B cell (primary cell): ENCODE data around the gene PHEX. TPM values are rescaled to one million over a fixed set of nuclear protein-coding genes. Genes with fewer than 3 reads are reported as not detected.

ENCODE experiments used
- ATAC-seq: fragments of 200-7000 bp; cut with Tn5 transposase; one replicate; pipeline ENCODE4 v1.10.0; 2021; ENCODE audit warnings: low read depth, mild to moderate bottlenecking, moderate number of reproducible peaks, moderate library complexity
- CTCF ChIA-PET: fragments of 350-600 bp; sonication (Branson Sonifier 250); formaldehyde crosslinking; loops from one replicate; lab custom pipeline; 2021; ENCODE audit warnings: antibody characterized with exemption, inconsistent platforms; lab: Charles Lee
- POLR2A ChIA-PET: fragments of 350-600 bp; sonication (Branson Sonifier 250); formaldehyde crosslinking; loops from one replicate; lab custom pipeline; 2021; ENCODE audit warnings: antibody characterized with exemption; lab: Charles Lee
- DNase-seq: peaks from one replicate; pipeline ENCODE4 v3.0.0; 2013
- H2AFZ ChIP-seq: 2 replicates; pipeline ENCODE4 v1.6.1; 2012; ENCODE audit warnings: mild to moderate bottlenecking, low read depth, low read length; ENCODE audit not compliant: insufficient read depth, poor library complexity, severe bottlenecking
- H3K27ac ChIP-seq, 2 donors: 1 replicate in 1 of 2; 2 replicates in 1 of 2; pipeline ENCODE4 v1.5.1; 2012 to 2013; ENCODE audit warnings: low read length in 2 of 2, mild to moderate bottlenecking in 2 of 2, moderate library complexity in 1 of 2
- H3K27me3 ChIP-seq, 4 experiments: fragments of 200-600 bp in 1 of 4; sonication (generic) in 1 of 4; replicated peaks in 1 of 4; 1 replicate in 2 of 4; 2 replicates in 2 of 4; pipeline versions ENCODE4 v1.6.1 to v1.7.0; 2013 to 2016; ENCODE audit warnings: low read length in 3 of 4, mild to moderate bottlenecking in 2 of 4, mixed read lengths in 1 of 4, moderate library complexity in 1 of 4; ENCODE audit not compliant: insufficient read depth in 4 of 4, control insufficient read depth in 3 of 4; ENCODE audit errors: control extremely low read depth in 1 of 4
- H3K36me3 ChIP-seq, 2 experiments: replicated peaks in 1 of 2; 1 replicate in 1 of 2; 2 replicates in 1 of 2; pipeline versions ENCODE4 v1.6.1 to v1.7.1; 2013; ENCODE audit warnings: low read length in 1 of 2; ENCODE audit not compliant: insufficient read depth in 2 of 2, control insufficient read depth in 1 of 2; ENCODE audit errors: control extremely low read depth in 1 of 2, extremely low read depth in 1 of 2
- H3K4me1 ChIP-seq, 2 donors: fragments of 200-600 bp in 1 of 2; sonication (generic) in 1 of 2; 1 replicate in 1 of 2; 2 replicates in 1 of 2; pipeline versions ENCODE4 v1.5.1 to v1.6.1; 2013 to 2017; ENCODE audit warnings: low read length in 2 of 2; ENCODE audit not compliant: control insufficient read depth in 2 of 2, insufficient read depth in 2 of 2
- H3K4me2 ChIP-seq: replicated peaks from 2 replicates; pipeline ENCODE3; 2012; ENCODE audit warnings: mild to moderate bottlenecking, low read depth, low read length; ENCODE audit not compliant: poor library complexity, severe bottlenecking
- H3K4me3 ChIP-seq, 5 experiments: fragments of 200-600 bp in 1 of 5; sonication (generic) in 1 of 5; 1 replicate in 3 of 5; 2 replicates in 2 of 5; pipeline versions ENCODE4 v1.5.1 to v1.7.0; 2011 to 2016; ENCODE audit warnings: low read length in 4 of 5, mild to moderate bottlenecking in 4 of 5, low read depth in 2 of 5, control low read depth in 1 of 5, moderate library complexity in 1 of 5; ENCODE audit not compliant: insufficient read depth in 1 of 5; ENCODE audit errors: control extremely low read depth in 1 of 5, extremely low read depth in 1 of 5
- H3K79me2 ChIP-seq: fragments of 200-600 bp; sonication (generic); one replicate; pipeline ENCODE4 v1.6.0; 2016; ENCODE audit warnings: low read length; ENCODE audit not compliant: control insufficient read depth, insufficient read depth
- H3K9ac ChIP-seq: fragments of 200-600 bp; sonication (generic); 2 replicates; pipeline ENCODE4 v1.6.1; 2017; ENCODE audit warnings: mild to moderate bottlenecking, low read length, moderate library complexity
- H3K9me3 ChIP-seq, 3 donors: one replicate each; pipeline versions ENCODE4 v1.6.1 to v1.7.1; 2013; ENCODE audit warnings: low read length in 2 of 3; ENCODE audit not compliant: control insufficient read depth in 2 of 3, insufficient read depth in 1 of 3; ENCODE audit errors: control extremely low read depth in 1 of 3
- H4K20me1 ChIP-seq: 2 replicates; pipeline ENCODE4 v1.6.0; 2012; ENCODE audit warnings: mild to moderate bottlenecking, low read length; ENCODE audit not compliant: insufficient read depth, control insufficient read depth, poor library complexity, severe bottlenecking
- H3K27ac Mint-ChIP-seq: one replicate; pipeline ENCODE4 v1.8.0; 2021; ENCODE audit warnings: mixed read lengths
- H3K27me3 Mint-ChIP-seq: one replicate; pipeline ENCODE4 v1.8.0; 2021; ENCODE audit warnings: mixed read lengths
- H3K4me1 Mint-ChIP-seq: one replicate; pipeline ENCODE4 v1.8.0; 2021; ENCODE audit warnings: mixed read lengths
- H3K4me3 Mint-ChIP-seq: one replicate; pipeline ENCODE4 v1.8.0; 2021; ENCODE audit warnings: mixed read lengths
- H3K9me3 Mint-ChIP-seq: one replicate; pipeline ENCODE4 v1.8.0; 2022; ENCODE audit warnings: mixed read lengths; ENCODE audit not compliant: insufficient read depth
- CTCF ChIP-seq: fragments of 200-600 bp; IDR thresholded peaks from one replicate; pipeline ENCODE4 v1.8.0; 2022; ENCODE audit warnings: antibody characterized with exemption, mild to moderate bottlenecking
- EZH2 ChIP-seq: IDR thresholded peaks from 2 replicates; pipeline ENCODE4 v1.6.1; 2012; ENCODE audit warnings: borderline replicate concordance, low read depth, mild to moderate bottlenecking, moderate library complexity, low read length; ENCODE audit not compliant: insufficient read depth, poor library complexity, severe bottlenecking
- WGBS: methylation state at CpG from one replicate; pipeline ENCODE4 v1.1.5; 2013; ENCODE audit warnings: missing lambda C conversion rate; ENCODE audit not compliant: insufficient coverage; 5-methylcytosine and 5-hydroxymethylcytosine counted together
- intact Hi-C: fragments of 100-400 bp; cut with micrococcal nuclease; formaldehyde crosslinking; loops from one replicate; pipeline ENCODE4 v1.10.0; 2022
- polyA plus RNA-seq: library from polyadenylated mRNA; depleted of rRNA; stranded (reverse); fragments of >200 nt; gene quantifications from 2 replicates; pipeline ENCODE4 v1.2.3, GENCODE V29; 2012
- total RNA-seq, 2 donors: library from RNA; stranded (reverse); fragments of 120-200 nt in 1 of 2; gene quantifications; 1 replicate in 1 of 2; 2 replicates in 1 of 2; pipeline versions ENCODE4 v1.2.3 to v1.2.4, GENCODE V29; 2013 to 2022

PHEX gene
- total and polyA plus RNA-seq, 2 donors (not counting 1 experiment from before 2014, with no cell fraction given): 0.01 to 0.15 TPM

- no peak within 1 kb of the TSS for H3K4me3 ChIP-seq
- H4K20me1 ChIP-seq: no peaks in the 10 kb centered on the region
- ChIA-PET CTCF (interaction anchor here (0.6 kb wide), 1 partner anchor 330 kb away, joined by 4 read pairs; no protein-coding TSS in a partner anchor), POLR2A (no interaction called here)
- intact Hi-C loops: no loop called here
- WGBS: 100% methylated on average over 6 of the region's 13 CpGs
- no peaks in the 10 kb centered on the region for H3K27me3 Mint-ChIP-seq
- H3K79me2 ChIP-seq: no peaks in the 10 kb centered on the region
- no peaks in the 10 kb centered on the region for H3K4me1 Mint-ChIP-seq
- TF ChIP-seq CTCF: no peak
- TF ChIP-seq EZH2: no peak
- H3K27ac Mint-ChIP-seq: no peak within 1 kb of the TSS
- H3K4me2 ChIP-seq: no peak within 1 kb of the TSS
- DNase-seq: no peak
- no peaks in the 10 kb centered on the region for H3K9me3 ChIP-seq
- no peaks in the 10 kb centered on the region for H3K9me3 Mint-ChIP-seq
- no peak within 1 kb of the TSS for H2AFZ ChIP-seq
- no peaks in the 10 kb centered on the region for H3K27me3 ChIP-seq
- H3K36me3 ChIP-seq: no peaks in the 10 kb centered on the region
- no peak within 1 kb of the TSS for H3K9ac ChIP-seq
- no peaks in the 10 kb centered on the region for H3K4me1 ChIP-seq
- no peak within 1 kb of the TSS for H3K4me3 Mint-ChIP-seq
- no peak within 1 kb of the TSS for H3K27ac ChIP-seq
- ATAC-seq: no peak
These were observed 240.5 kb downstream of the PHEX start, which contains the start of gene CBLL2 for GRCh38 chrX:22272613-22273012. TSS of gene CBLL2 (plus strand) at chrX:22272913. CDS start at chrX:22272992, 79 bp downstream.

GRCh38 chrX:22273714-22274317 lies 241.7 kb downstream of the PHEX start:
- ATAC-seq (no peak), DNase-seq (no peak)
- ChIA-PET CTCF (no interaction called here), POLR2A (no interaction called here)
- Histone ChIP-seq H3K4me3 (no peak overlapping the region), H3K27me3 (no peaks in the 10 kb centered on the region), H3K27ac (no peak overlapping the region), H3K4me1 (no peaks in the 10 kb centered on the region), H3K4me2 (no peak overlapping the region), H2AFZ (no peak overlapping the region), H3K79me2 (no peaks in the 10 kb centered on the region), H3K9ac (no peak overlapping the region), H3K9me3 (no peaks in the 10 kb centered on the region), H3K36me3 (no peaks in the 10 kb centered on the region), H4K20me1 (no peaks in the 10 kb centered on the region)
- WGBS: 100% methylated on average over 3 of the region's 15 CpGs
- TF ChIP-seq CTCF (no peak), EZH2 (no peak)
- H3K4me1 Mint-ChIP-seq: no peaks in the 10 kb centered on the region
- intact Hi-C loops: no loop called here
- no peak overlapping the region for H3K27ac Mint-ChIP-seq
- H3K4me3 Mint-ChIP-seq: no peak overlapping the region
- H3K9me3 Mint-ChIP-seq: no peaks in the 10 kb centered on the region
- no peaks in the 10 kb centered on the region for H3K27me3 Mint-ChIP-seq
